Measurements from ENCODE around the gene CYSLTR1.

- TF ChIP-seq CTCF (IDR thresholded peaks at IDR 0.05; ENCODE audit: poor library complexity) (no peak), EZH2 (IDR thresholded peaks at IDR 0.05; ENCODE audit: borderline replicate concordance) (no peak)
Observed at GRCh38 chrX:78377186-78377585, 49.8 kb upstream of the CYSLTR1 start.

Measured in hepatocyte (in vitro differentiated cells).